ENCODE measurements around the gene IP6K3. TPM values are rescaled to one million over a fixed set of nuclear protein-coding genes. Genes with fewer than 3 reads are reported as not detected.
A peak's percentile ranks its signal among the peaks of the same experiment; 100 is the strongest.

The IP6K3 gene
- total RNA-seq = 47.6 TPM
- long read RNA-seq, transcript IP6K3-202 (7 exons, 2,012 nt) = minor isoform, 9 of 51 reads
- long read RNA-seq, transcript IP6K3-201 (6 exons, 2,610 nt) = major isoform, 26 of 51 reads
- long read RNA-seq, partial matches to known transcripts = 11 of 51 reads
- long read RNA-seq, other reads (novel, unspliced or antisense) = 5 of 51 reads

GRCh38 chr6:33746651-33747100 lies at the start of gene IP6K3:
IP6K3 (minus strand) TSS chr6:33746905; CDS start chr6:33735476, 11,429 bp downstream.
- peak; percentile 82 for ATAC-seq
- intact Hi-C loops (cut with DNase I) = loop anchor here (1.0 to 2.0 kb wide), 2 partner anchors 14 to 18 kb away; no protein-coding TSS in a partner anchor

GRCh38 chr6:33794910-33795623 lies 48.4 kb upstream of the IP6K3 start:
- ATAC-seq = no peak
- intact Hi-C loops (cut with DNase I) = no loop called here
- no peak for DNase-seq (ENCODE audit: missing footprints)

More at GRCh38 chr6:33746651-33747100, at the start of gene IP6K3:
- DNase-seq (ENCODE audit: missing footprints) = peak; percentile 78

- DNase-seq (ENCODE audit: missing footprints) = no peak
- intact Hi-C loops (cut with DNase I) = no loop called here
- no peak for ATAC-seq
Measured at GRCh38 chr6:33792981-33793380, 46.3 kb upstream of the IP6K3 start.

GRCh38 chr6:33791620-33792019 lies 44.9 kb upstream of the IP6K3 start:
- intact Hi-C loops (cut with DNase I) = no loop called here
- DNase-seq (ENCODE audit: missing footprints) (no peak), ATAC-seq (no peak)

GRCh38 chr6:33790910-33791309 lies 44.2 kb upstream of the IP6K3 start:
- intact Hi-C loops (cut with DNase I) = no loop called here
- ATAC-seq (no peak), DNase-seq (ENCODE audit: missing footprints) (no peak)

GRCh38 chr6:33790379-33790778 lies 43.7 kb upstream of the IP6K3 start:
- ATAC-seq (no peak), DNase-seq (ENCODE audit: missing footprints) (no peak)
- intact Hi-C loops (cut with DNase I) = no loop called here

- intact Hi-C loops (cut with DNase I) = loop anchor here (2.0 kb wide), 1 partner anchor 97 kb away; no protein-coding TSS in a partner anchor
- ATAC-seq = no peak
- DNase-seq (ENCODE audit: missing footprints) = no peak
Measured at GRCh38 chr6:33789550-33789895, 42.8 kb upstream of the IP6K3 start.

- intact Hi-C loops (cut with DNase I) = loop anchor here (2.0 kb wide), 1 partner anchor 98 kb away; no protein-coding TSS in a partner anchor
- ATAC-seq = peak; percentile 98
- DNase-seq (ENCODE audit: missing footprints) = peak; percentile 97
Measured at GRCh38 chr6:33788694-33789549, 42.2 kb upstream of the IP6K3 start, which contains the start of gene LEMD2. LEMD2 (minus strand) TSS chr6:33789130; CDS start chr6:33789116, 14 bp downstream.

- DNase-seq (ENCODE audit: missing footprints) (peak; percentile 88), ATAC-seq (peak; percentile 64)
- intact Hi-C loops (cut with DNase I) = loop anchor here (2.0 kb wide), 1 partner anchor 99 kb away; no protein-coding TSS in a partner anchor
Measured at GRCh38 chr6:33787954-33788693, 41.4 kb upstream of the IP6K3 start.

GRCh38 chr6:33787346-33787953 lies 40.7 kb upstream of the IP6K3 start:
- DNase-seq (ENCODE audit: missing footprints) = no peak
- no peak for ATAC-seq
- intact Hi-C loops (cut with DNase I) = no loop called here

- intact Hi-C loops (cut with DNase I) = no loop called here
- ATAC-seq (no peak), DNase-seq (ENCODE audit: missing footprints) (no peak)
Measured at GRCh38 chr6:33786736-33787135, 40.0 kb upstream of the IP6K3 start.

- intact Hi-C loops (cut with DNase I) = no loop called here
- ATAC-seq (no peak), DNase-seq (ENCODE audit: missing footprints) (no peak)
Measured at GRCh38 chr6:33785778-33786177, 39.1 kb upstream of the IP6K3 start.

GRCh38 chr6:33784787-33785186 lies 38.1 kb upstream of the IP6K3 start:
- no peak for DNase-seq (ENCODE audit: missing footprints)
- intact Hi-C loops (cut with DNase I) = no loop called here

GRCh38 chr6:33783781-33784520 lies 37.2 kb upstream of the IP6K3 start:
- ATAC-seq (no peak), DNase-seq (ENCODE audit: missing footprints) (no peak)
- intact Hi-C loops (cut with DNase I) = no loop called here

More at GRCh38 chr6:33784787-33785186, 38.1 kb upstream of the IP6K3 start:
- ATAC-seq = no peak

GRCh38 chr6:33782561-33782960 lies 35.9 kb upstream of the IP6K3 start:
- intact Hi-C loops (cut with DNase I) = no loop called here
- ATAC-seq (no peak), DNase-seq (ENCODE audit: missing footprints) (no peak)

- intact Hi-C loops (cut with DNase I) = no loop called here
- ATAC-seq (no peak), DNase-seq (ENCODE audit: missing footprints) (no peak)
Measured at GRCh38 chr6:33781131-33781975, 34.6 kb upstream of the IP6K3 start.

GRCh38 chr6:33779895-33780294 lies 33.2 kb upstream of the IP6K3 start:
- ATAC-seq (no peak), DNase-seq (ENCODE audit: missing footprints) (peak; percentile 60)
- intact Hi-C loops (cut with DNase I) = no loop called here

All from Right ventricle myocardium inferior (tissue), 1 donor.